SKM-1 (cell line): ENCODE results near the gene TRANK1.
A peak's percentile ranks its signal among the peaks of the same experiment; 100 is the strongest.

ENCODE experiments used
- DNase-seq: peaks from one replicate; lab custom pipeline; 2025; ENCODE audit not compliant: unreplicated experiment; lab: John Stamatoyannopoulos, UW

The TRANK1 gene

GRCh38 chr3:36804295-36805055, 140.4 kb downstream of the TRANK1 start:
- no peak for DNase-seq

DNA sequence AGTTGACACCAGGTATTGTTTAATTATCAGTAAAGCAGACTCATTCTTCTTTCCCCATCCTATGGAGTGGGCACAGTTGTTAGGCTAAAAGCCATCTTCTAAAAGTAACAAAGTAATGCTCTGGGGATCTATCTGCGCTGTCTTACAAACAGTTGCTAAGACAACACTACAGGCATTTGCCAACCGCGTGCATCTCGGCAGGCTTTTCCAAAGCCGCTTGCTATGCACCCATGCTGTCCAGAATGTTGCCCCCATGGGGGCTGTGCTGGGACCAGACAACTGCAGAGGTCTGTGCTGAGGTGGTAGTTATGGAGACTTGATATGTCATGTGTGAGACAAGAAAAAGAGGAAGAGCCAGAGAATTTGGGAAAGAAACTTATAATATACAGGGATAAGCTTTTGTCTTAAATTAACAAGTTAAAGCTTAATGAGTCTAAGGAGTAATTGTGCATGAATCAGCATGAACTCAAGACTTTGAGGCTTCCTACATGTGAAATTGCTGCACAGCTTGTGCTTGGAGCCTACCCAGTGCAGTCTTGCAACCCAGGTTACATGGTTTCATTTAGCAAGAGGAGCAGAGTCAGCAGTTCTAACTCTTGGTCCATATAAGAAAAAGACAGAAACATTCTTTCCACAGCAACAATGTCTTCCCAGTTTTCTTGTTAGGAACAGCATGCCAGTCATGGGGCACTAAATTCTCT, 141.6 kb downstream of the TRANK1 start:
- no peak for DNase-seq

DNA sequence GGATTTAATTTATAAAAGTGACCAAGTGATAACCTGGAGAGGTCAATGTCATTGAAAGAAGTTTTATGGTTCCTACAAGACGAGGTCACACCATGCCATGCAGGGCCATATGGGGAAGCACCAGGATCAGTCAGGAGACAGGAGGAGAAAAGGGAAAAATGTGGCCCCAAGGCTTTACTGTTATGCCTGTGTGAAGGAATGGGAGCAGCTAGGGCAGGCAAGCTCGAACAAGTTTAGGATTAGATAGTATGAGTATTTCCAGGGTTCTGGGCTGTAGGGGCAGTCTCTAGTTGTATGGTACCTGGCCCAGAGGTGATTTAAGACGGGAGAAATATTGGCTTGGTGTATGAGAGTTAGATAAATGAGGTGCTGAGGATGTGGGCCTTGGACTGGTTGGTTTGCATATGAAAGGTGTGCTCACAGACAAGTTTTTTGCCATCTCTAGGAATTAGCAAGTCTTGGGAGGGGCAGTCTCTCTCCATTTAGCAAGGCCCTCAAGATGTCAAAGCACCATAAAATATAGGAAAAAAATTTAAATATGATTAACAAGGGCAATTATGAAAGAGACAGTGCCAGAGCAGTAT, 144.2 kb downstream of the TRANK1 start:
- no peak for DNase-seq

GRCh38 chr3:36796881-36797280, 148.0 kb downstream of the TRANK1 start:
- no peak for DNase-seq

DNA sequence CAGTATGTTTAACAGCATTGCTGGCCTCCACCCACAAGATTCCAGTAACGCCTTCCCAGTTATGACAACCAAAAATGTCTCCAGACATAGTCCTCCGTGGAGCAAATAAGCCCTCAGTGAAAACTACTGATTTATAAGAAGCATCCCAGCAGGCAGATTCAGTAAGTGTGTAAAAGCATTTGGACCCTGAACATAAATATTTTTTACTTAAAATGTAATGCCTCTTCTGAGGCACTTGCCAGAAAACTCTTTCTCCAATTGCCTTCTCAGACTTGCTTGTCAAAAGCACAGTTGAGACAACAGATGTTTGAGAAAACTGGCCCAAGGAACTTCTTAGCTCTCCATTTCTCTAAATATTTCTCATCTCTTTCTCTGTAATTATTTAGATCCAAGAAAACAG, 148.7 kb downstream of the TRANK1 start:
- DNase-seq: no peak

DNA sequence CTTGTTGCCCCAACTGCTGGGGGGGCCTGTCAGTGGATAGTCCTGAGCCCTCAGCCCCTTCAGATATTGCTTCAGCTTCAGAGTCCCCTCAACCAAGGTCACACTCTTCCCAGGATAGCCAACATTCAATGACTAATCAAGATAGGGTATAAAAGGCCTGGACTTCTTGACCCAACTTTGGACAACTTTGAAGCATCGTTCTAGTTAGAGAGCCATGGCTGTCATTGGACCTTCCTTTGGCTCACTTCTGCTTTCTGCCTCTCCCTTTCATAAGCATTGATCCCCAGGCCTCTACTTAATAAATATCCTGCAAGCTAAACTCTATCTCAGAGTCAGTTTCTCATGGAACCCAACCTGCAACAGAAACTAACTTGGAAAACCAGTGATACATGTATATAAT, 149.2 kb downstream of the TRANK1 start:
- DNase-seq: no peak

- DNase-seq: no peak
Observed at GRCh38 chr3:36792342-36792741, 152.5 kb downstream of the TRANK1 start.

- no peak for DNase-seq
Observed at GRCh38 chr3:36790765-36791164, 154.1 kb downstream of the TRANK1 start.

DNA sequence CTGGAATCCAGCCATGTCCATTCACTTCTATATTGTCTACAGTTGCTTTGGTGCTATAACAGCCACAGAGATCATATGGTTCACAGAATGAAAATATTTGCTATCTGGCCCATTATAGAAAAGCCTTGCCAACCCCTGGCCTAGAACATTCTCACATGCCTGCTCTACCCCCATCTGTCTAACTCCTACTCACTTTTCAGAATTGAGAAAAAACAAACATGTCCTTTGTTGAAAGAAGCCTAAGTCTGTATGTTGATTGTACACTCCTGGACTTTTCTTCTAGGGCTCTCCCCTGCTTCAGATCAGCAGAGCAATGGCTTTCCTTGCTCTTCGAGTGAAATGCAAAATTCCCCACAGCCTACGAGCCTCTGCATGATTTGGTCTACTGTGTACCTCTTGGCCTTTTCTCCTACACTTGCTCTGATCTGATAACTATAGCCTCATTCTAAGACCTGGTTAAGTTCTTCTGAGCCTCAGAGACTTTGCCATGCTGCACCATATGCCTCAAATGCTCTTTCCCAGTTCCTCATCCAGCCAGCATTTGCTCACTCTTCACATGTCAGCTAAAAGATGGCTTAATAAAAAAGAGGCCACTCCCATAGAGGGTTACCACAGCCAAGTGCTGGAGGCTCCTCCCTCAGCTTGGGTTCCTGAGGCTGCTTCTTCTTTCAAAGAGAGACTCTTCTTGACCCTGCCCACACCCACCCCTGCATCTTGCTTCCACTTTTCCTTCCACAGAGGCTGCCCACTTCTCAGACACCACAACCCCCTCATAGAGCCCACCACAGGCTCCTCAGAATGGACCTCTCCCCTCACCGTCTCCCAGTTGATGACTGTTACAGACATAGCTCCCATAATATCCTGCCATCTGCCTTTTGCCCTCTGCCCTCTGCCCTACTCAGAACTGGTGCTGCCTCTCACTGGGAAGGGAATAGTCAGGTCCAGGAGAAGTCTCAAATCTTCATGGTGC, 157.6 kb downstream of the TRANK1 start:
- peak; percentile 74 for DNase-seq

- no peak for DNase-seq
Observed at GRCh38 chr3:36784138-36784635, 160.7 kb downstream of the TRANK1 start.

- DNase-seq: no peak
Observed at GRCh38 chr3:36777424-36778218, 167.2 kb downstream of the TRANK1 start.
